DOHH2 (cell line): Measurements from ENCODE around the gene SRSF5.

Source experiments
- EZH2phosphoT487 ChIP-seq: fragments of 200-600 bp; sonication (generic); IDR thresholded peaks from 2 replicates; pipeline ENCODE4 v1.6.1; 2017; ENCODE audit warnings: borderline replicate concordance, mild to moderate bottlenecking, antibody characterized with exemption, low read length, moderate library complexity, mixed read lengths
- TF ChIP-seq, protein P1 (sequence below): fragments of 200-600 bp; sonication (generic); IDR thresholded peaks from one replicate; pipeline ENCODE4 v1.5.1; 2014; ENCODE audit warnings: antibody characterized with exemption, mild to moderate bottlenecking, low read depth, low read length; ENCODE audit not compliant: poor library complexity, severe bottlenecking

DNA sequence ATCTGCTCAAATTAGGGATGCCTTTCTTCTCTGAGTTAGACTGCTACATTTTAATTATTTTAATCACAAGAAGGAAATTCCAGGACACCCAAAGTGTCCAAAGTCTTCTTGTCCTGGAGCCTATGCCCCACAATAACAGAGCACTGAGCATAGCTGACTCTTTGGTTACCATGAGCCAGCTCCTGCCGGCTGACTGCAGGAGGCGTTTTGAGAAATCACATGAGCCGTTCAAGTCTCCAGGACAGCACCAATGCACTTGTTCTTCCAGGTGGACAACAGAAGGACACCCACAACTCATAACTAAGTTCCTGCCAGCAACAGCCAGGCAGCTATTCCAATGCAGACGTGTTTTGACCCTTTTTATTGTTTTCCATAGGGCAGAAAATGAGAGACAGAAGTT, 46.0 kb upstream of the SRSF5 start:
- TF ChIP-seq, protein P1, sequence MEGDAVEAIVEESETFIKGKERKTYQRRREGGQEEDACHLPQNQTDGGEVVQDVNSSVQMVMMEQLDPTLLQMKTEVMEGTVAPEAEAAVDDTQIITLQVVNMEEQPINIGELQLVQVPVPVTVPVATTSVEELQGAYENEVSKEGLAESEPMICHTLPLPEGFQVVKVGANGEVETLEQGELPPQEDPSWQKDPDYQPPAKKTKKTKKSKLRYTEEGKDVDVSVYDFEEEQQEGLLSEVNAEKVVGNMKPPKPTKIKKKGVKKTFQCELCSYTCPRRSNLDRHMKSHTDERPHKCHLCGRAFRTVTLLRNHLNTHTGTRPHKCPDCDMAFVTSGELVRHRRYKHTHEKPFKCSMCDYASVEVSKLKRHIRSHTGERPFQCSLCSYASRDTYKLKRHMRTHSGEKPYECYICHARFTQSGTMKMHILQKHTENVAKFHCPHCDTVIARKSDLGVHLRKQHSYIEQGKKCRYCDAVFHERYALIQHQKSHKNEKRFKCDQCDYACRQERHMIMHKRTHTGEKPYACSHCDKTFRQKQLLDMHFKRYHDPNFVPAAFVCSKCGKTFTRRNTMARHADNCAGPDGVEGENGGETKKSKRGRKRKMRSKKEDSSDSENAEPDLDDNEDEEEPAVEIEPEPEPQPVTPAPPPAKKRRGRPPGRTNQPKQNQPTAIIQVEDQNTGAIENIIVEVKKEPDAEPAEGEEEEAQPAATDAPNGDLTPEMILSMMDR = no peak
- TF ChIP-seq EZH2phosphoT487 = no peak
